Nucleus accumbens (tissue), 56 donors: ENCODE measurements around the gene CFHR2.
"Not testable (repeated sequence)": the region's sequence is repeated elsewhere in the genome, so short reads cannot be mapped to it uniquely, and the experiment has no call there.

ENCODE experiments used
- DNase-seq, 56 donors: peaks; one replicate each; lab custom pipeline; 2025; lab: John Stamatoyannopoulos, UW

CFHR2 gene

DNA sequence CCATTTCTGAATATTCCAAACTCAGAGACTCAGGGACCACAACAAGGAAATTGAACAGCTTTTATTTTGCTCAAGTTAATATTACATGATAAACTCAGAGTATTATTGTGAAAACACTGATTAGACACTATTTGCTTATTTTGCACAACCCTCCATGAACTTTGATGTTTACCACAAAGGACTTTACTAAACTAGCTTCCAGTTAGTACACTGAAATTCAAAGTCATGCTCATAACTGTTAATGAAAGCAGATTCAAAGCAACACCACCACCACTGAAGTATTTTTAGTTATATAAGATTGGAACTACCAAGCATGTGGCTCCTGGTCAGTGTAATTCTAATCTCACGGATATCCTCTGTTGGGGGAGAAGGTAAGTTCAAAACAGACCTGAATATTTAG, at the start of gene CFHR2:
TSS of gene CFHR2 (plus strand) at position 171 of the 400 bp plus-strand sequence. CDS start at position 314, 143 bp downstream.
- DNase-seq: not testable (repeated sequence)

DNA sequence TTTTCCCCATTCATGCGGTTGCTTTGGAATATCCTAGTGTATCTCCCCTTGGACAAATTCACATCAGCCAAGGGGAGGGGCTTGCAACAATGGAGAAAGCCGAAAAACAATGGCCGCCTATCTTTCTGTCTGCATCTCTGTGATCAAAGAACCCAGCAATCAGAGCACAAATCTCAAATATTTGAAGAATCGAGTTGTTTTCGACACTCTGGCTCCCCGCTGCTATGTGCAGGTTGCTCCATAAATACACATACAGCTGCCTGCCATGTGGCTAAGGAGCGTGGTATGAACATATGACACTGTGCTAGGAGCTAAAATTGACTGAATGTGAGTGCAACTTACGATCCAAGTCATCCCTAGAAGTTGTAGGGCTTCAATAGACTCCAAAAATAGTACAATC, 47.2 kb upstream of the CFHR2 start:
- DNase-seq: no peak

DNA sequence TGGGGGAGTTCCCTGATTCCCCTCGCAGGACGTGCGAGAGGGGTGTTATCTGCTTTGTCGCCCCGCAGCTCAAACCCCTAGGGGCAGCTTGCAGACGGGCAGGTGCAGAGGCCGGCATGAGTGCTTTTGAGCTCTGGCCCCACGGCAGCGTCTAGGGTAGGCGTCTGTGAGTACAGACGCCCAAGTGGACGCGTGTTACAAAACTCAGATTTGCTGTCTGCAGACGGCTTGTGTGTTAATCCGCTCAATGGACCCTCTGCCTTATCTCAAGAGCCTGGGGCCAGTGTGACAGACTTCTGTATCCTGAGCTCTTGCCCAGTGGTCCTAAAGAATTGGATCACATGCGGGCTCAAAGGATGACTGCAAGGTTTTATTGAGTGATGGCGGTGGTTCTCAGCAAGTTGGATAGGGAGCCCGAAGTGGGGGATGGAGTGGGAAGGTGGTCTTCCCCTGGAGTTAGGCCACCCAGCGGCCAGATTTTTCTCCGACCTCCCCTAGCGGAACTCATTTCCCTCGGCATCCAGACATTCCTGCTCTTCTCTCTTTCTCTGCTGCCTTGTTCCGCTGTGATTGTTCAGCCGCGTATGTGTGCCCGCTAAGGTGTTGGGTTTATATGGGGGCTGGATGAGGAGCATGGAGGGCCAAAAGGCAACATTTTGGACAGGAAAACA, 46.2 kb upstream of the CFHR2 start:
- DNase-seq: no peak

DNA sequence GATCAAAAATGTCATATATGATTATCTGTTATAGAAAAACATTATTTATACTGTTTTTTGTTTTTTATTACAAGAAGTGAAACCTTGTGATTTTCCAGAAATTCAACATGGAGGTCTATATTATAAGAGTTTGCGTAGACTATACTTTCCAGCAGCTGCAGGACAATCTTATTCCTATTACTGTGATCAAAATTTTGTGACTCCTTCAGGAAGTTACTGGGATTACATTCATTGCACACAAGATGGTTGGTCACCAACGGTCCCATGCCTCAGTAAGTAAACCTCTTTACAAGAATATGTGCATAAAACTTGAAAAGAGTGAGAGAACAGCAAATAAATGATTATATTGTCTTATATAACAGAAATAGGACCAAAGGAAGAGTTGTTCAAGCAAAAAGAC, 41.2 kb upstream of the CFHR2 start:
- no peak for DNase-seq

DNA sequence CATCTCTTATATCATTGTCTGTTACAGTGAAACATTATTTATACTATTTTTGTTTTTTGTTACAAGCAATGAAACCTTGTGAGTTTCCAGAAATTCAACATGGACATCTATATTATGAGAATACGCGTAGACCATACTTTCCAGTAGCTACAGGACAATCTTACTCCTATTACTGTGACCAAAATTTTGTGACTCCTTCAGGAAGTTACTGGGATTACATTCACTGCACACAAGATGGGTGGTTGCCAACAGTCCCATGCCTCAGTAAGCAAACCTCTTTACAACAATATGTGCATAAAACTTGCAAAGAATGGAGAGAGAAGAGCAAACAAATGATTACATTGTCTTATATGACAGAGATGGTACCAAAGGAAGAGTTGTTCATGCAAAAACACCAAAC, 33.3 kb upstream of the CFHR2 start:
- no peak for DNase-seq

DNA sequence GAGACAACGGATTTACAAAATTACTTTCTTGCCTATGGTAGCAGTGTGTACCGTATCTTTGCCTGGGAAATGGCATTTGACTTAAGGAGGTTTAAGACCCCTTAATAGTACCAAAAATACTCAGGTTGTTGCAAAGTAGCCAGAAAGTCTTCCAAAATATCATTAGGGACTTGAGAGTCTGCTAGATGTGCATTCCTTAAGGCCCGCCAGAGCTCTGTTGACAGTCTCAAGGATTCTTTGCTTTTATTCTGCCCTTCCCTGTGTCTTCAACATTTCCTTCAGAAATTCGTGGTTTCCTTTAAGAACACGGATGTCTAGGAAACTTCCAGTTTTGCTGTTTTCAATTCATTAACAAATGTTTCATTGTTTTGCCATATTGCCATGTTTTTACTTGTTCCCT, 31.3 kb upstream of the CFHR2 start:
- DNase-seq: not testable (repeated sequence)

DNA sequence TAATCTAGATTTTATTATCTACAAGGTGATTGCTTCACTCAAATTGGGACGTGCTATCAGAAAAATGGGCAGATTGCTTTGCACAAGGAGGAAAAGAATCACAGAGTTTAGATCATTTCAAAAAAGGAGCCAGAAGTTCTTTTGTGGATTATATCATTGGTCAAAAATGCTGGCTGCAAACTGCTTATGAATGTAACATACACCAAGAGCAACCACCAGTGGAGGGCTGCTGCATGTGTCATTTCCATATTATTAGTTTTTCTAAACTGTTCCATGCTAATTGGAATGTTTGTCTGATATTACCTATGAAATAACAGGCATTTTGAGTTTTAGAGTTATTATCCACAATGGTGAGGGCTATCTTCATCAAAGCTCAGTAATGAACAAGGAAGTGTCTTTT, 16.7 kb upstream of the CFHR2 start:
- DNase-seq: not testable (repeated sequence)

DNA sequence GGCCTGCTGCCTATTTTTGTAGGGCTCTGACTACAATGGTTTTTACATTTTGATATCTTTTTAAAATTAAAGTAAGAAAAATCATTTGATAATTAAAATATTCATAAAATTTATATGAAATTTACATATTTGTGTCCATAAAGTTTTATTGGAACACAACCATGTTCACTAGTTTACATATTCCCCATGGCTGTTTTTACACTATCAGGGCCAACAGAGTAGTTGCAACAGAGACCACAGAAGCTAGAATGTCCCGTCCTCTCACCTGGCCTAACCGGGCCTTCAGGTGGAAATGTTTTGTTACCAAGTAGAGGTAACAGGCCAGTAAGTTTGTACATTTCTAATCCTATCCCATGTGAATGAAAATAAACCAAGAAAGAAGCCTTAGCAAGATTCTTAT, 10.7 kb upstream of the CFHR2 start:
- not testable (repeated sequence) for DNase-seq

DNA sequence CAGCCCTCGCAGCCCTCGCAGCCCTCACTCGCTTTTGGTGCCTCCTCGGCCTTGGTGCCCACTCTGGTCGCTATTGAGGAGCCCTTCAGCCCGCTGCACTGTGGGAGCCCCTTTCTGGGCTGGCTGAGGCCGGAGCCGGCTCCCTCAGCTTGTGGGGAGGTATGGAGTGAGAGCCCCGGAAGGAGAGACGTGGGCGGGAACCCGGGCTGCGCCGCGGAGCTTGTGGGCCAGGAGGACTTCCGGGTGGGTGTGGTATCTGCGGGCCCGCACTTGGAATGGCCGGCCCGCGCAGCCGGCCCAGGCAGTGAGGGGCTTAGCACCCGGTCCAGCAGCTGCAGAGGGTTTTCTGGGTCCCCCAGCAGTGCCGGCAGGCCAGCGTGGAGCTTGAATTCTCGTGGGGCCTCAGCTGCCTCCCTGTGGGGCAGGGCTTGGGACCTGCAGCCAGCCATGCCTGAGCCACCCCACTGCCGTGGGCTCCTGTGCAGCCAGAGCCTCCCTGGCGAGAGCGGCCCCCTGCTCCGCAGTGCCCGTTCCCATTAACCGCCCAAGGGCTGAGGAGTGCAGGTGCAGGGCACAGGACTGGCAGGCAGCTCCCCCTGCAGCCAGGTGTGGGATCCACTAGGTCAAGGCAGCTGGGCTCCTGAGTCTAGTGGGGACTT, 9.9 kb upstream of the CFHR2 start:
- no peak for DNase-seq

DNA sequence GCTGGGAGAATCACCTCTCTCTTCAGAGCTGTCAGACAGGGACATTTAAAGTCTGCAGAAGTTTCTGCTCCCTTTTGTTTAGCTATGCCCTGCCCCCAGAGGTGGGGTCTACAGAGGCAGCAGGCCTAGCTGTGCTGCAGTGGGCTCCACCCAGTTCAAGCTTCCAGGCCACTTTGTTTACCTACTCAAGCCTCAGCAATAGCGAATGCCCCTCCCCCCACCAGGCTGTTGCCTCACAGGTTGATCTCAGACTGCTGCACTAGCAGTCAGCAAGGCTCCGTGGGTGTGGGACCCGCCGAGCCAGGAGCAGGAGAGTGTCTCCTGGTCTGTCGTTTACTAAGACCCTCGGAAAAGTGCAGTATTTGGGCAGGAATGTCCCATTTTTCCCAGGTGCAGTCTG, 2.1 kb upstream of the CFHR2 start:
- not testable (repeated sequence) for DNase-seq

DNA sequence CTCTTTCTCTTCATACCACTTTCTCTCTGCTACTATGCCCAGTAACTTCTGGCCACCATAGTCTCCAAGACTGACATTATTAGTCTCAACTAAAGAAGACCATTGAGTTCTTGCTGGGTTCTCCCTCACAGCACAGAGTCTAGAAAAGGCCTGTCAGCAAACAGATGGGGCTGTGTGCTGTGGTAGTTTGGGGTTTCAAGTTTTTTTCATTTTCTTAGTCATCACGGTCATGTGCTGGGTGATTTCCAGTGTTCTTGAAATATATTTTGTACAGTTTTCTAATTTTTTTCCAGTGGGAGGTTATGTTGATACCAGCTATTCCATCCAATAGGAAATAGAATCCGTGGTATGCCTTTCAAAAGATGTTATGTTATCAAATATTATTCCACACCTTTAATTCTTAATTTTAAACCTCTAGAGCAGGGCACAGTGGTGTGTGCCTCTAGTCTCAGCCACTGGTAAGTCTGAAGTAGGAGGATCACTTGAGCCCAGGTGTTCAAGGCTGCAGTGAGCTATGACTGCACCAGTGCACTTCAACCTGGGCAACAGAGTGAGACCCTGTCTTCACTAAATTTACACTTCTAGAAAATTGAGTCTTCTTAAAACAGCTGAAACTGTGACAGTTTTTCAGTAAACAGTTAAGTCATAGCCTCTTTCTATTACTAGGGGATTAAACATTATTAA, 8.3 kb downstream of the CFHR2 start:
- DNase-seq: no peak

DNA sequence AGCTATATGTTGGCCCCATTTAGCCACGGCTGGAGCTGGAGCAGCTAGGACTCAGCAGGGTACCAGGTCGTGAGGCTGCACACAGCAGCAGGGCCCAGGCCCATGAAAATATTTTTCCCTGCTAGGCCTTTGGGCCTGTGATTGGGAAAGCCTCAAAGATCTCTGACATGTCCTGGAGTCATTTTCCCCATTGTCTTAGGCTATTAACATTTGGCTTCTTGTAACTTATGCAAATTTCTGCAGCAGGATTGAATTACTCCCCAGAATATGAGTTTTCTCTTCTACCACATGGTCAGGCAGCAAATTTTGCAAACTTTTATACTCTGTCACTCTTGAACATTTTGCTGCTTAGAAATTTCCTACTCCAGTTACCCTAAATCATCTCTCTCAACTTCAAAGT, 11.2 kb downstream of the CFHR2 start:
- DNase-seq: no peak

DNA sequence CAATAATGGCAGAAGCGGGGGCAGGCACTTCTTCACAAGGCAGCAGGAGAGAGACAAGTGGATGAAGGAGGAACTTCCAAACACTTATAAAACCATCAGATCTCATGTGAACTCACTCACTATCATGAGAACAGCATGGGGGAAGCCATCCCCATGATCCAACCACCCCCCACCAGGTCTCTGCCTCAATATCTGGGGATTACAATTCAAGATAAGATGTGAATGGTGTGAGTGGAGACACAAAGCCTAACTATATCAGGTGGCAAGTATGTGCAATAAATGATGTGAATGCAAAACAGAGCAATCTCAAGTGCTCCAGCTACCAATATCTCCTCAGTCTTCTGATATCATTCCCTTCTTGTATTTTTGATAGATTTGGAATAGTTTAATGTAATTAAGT, 12.4 kb downstream of the CFHR2 start:
- DNase-seq: no peak

DNA sequence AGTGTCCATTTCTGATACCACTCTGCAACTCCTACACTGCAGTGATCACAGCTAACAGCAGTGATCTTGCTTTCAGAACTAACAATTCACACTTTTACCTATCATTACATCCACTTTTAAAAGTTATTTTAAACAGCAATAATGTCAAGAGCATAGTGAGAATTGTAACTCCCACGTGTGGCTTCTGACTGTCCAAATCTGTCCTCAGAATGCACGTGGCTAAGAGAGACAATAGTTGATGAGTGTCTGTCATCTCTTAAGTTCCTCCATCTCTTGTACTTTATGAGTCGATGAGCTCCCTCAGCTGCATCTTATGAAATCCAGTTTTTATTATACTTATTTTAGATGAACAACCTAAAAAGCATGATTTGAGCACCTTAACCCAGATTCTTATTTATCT, 17.3 kb downstream of the CFHR2 start:
- no peak for DNase-seq

DNA sequence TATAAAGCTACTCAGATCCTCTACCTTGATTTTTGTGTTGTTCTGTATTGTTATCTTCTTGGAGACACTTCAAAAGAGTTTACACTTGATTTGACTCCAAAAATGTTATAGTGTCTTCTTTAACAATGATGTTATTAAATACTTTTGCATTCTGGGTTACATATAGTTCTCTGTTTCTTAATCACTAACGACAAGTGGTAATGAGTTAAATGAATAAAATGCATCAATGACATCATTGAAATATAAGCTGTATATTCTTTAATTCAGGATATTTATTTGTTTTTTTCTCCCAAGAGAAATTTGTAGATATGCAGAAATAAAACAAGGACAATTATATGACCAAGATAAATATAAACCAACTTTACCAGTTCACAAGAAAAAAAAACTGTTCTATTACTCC, 26.6 kb downstream of the CFHR2 start:
- no peak for DNase-seq

DNA sequence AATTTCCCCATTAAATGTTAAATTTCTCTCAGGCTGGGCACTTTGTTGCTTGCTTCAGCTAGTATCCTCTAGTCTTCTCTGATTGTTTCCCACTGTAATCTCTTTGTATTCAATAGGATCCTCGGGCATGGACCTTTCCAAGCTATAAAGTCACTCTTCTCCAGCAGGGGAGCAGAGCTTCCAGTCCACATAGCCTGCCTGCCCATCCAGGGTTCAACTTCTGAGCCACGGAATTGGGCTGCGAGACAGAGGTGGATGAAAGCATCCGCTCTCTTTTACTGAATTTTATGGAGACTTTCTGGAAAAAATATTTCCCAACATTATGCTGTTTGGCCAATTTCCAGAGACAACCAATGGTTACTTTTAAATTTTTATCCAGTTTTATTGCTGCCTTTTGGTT, 32.7 kb downstream of the CFHR2 start:
- no peak for DNase-seq

DNA sequence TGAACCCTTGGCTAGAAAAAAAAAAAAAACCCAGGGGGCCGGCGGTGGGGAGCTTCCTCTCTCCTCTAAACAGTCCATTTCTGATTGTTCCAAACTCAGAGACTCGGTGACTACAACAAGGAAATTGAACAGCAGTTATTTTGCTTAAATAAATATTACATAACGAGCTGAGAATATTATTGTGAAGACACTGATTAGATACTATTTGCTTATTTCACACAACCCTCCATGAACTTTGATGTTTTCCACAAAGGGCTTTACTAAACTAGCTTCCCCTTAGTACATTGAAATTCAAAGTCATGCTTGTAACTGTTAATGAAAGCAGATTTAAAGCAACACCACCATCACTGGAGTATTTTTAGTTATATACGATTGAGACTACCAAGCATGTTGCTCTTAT, 33.7 kb downstream of the CFHR2 start, which contains the start of gene CFHR5:
TSS of gene CFHR5 (plus strand) at position 279 of the 400 bp plus-strand sequence. CDS start at position 388, 109 bp downstream.
- DNase-seq: no peak

DNA sequence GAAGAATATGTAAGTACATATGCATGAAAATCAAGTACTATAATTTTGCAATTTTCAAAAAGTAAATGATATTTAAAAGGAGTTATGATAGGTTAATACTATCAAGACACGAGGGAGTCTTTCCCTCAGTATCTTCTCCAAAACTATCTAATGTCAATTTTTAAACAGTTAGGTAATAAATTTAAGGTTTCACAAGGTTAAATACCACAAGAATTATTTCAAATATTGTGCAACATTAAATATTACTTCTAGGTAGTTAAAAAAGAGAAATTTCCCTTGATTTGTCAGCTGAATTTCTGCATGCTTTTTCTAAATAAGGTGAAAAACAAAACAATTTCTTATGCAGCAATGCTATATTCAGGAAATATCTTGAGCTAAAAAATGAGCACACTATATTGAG, 37.3 kb downstream of the CFHR2 start:
- no peak for DNase-seq

DNA sequence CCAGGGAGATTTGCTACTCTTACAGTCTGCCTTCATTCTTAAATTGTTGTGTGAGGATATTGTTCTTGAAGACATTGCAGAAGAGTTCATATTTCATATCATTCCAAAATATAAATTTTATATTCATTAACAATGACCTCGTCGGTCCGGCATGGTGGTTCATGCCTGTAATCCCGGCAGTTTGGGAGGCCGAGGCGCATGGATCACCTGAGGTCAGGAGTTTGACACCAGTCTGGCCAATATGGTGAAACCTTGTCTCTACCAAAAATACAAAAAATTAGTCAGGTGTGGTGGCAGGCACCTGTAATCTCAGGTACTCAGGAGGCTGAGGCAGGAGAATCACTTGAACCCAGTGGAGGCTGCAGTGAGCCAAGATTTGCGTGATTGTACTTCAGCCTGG, 38.7 kb downstream of the CFHR2 start:
- DNase-seq: not testable (repeated sequence)

DNA sequence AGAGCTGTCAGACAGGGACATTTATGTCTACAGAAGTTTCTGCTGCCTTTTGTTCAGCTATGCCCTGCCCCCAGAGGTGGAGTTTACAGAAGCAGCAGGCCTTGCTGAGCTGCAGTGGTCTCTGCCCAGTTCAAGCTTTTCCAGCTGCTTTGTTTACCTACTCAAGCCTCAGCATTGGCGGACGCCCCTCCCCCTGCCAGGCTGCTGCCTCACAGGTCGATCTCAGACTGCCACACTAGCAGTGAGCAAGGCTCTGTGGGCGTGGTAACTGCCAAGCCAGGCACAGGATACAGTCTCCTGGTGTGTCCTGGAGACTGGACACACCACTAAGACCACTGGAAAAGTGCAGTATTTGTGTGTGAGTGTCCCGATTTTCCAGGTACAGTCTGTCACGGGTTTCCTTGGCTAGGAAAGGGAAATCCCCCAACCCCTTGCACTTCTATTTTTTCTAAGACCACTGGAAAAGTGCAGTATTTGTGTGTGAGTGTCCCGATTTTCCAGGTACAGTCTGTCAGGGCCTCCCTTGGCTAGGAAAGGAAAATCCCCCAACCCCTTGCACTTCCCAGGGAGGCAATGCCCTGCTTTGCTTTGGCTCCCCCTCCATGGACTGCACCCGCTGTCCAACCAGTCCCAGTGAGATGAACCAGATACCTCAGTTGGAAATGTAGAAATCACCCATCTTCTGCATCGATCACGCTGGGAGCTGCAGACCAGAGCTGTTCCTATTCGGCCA, 48.5 kb downstream of the CFHR2 start:
- DNase-seq: not testable (repeated sequence)

DNA sequence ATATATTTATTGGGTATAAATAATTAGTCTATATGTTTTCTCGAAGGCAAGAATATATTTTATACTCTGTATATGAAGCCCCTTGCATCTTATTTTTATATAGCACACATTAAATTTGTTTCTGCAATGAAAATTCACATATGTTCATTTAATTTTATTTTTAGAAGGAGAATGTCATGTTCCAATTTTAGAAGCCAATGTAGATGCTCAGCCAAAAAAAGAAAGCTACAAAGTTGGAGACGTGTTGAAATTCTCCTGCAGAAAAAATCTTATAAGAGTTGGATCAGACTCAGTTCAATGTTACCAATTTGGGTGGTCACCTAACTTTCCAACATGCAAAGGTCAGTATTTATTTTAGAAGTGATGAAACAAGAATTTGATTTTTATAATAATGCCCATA, 50.4 kb downstream of the CFHR2 start:
- no peak for DNase-seq
